Measurements from ENCODE around the gene GLMP. TPM values are rescaled to one million over a fixed set of nuclear protein-coding genes. Genes with fewer than 3 reads are reported as not detected.

GLMP gene
- total and polyA plus RNA-seq, 2 donors (not counting 3 experiments of a cell fraction or from before 2014, with no cell fraction given) = 84.3 to 109 TPM

- no TSS peak for BruUV-seq (replicated peaks)
- no peaks in the 10 kb centered on the region for H3K79me2 ChIP-seq (ENCODE audit: control insufficient read depth, insufficient read depth, low read length)
- DNase-seq (ENCODE audit: low read depth, low spot score) = no peak
- H3K4me1 ChIP-seq (ENCODE audit: control insufficient read depth, extremely low read depth, insufficient read depth, low read length) = no peaks in the 10 kb centered on the region
- ChIA-PET POLR2A (interaction anchor here (0.6 kb wide), 1 partner anchor 10 kb away, joined by 3 read pairs; no protein-coding TSS in a partner anchor), CTCF (interaction anchor here (0.8 to 2.2 kb wide), 3 partner anchors 8 to 20 kb away, joined by 3 to 5 read pairs (median 3); no protein-coding TSS in a partner anchor)
- no peak overlapping the region for H3K4me2 ChIP-seq (ENCODE audit: insufficient read depth, low read length)
- H2AFZ ChIP-seq (ENCODE audit: low read depth, low read length) = no peak overlapping the region
- no peaks in the 10 kb centered on the region for H3K9me3 ChIP-seq (replicated peaks; ENCODE audit: control insufficient read depth, insufficient read depth, low read length)
- TF ChIP-seq GATA2 (IDR thresholded peaks at IDR 0.05; ENCODE audit: insufficient read depth, insufficient read length, low read depth, low read length) (no peak), POLR2A (IDR thresholded peaks at IDR 0.05; ENCODE audit: low read depth, low read length) (no peak), POLR2AphosphoS5 (IDR thresholded peaks at IDR 0.05; ENCODE audit: insufficient read depth, low read depth, low read length) (no peak)
- H4K20me1 ChIP-seq (replicated peaks; ENCODE audit: control insufficient read depth, extremely low read depth, insufficient read depth, low read length) = no peaks in the 10 kb centered on the region
- no peak overlapping the region for H3K27ac ChIP-seq (ENCODE audit: insufficient read depth, low read depth, low read length)
- peaks cover 24 to 59% of the 10 kb centered on the region in 2 experiments for H3K36me3 ChIP-seq (ENCODE audit: control insufficient read depth in 2 of 2, extremely low read depth in 1 of 2, insufficient read depth in 2 of 2, low read length in 2 of 2)
- no peaks in the 10 kb centered on the region for H3K9me1 ChIP-seq (replicated peaks; ENCODE audit: control insufficient read depth, extremely low read depth, insufficient read depth, low read length)
- dilution Hi-C loops (cut with MboI; ENCODE audit: extremely low pct_ligation_motif_present, low sequenced_read_pairs) (no loop called here), intact Hi-C loops (cut with micrococcal nuclease) (no loop called here)
- no peak for FAIRE-seq
- H3K9ac ChIP-seq (replicated peaks; ENCODE audit: extremely low read depth, insufficient read depth, low read length) = no peak overlapping the region
- H3K27me3 ChIP-seq (ENCODE audit: control insufficient read depth in 2 of 2, insufficient read depth in 2 of 2, low read length in 2 of 2) = no peaks in the 10 kb centered on the region
- H3K4me3 ChIP-seq (replicated peaks in 1 of 3; ENCODE audit: insufficient read depth in 1 of 3, low read depth in 1 of 3, low read length in 3 of 3) = no peak overlapping the region
Observed at GRCh38 chr1:156268336-156268735, 27.1 kb downstream of the GLMP start.

- FAIRE-seq (no peak), DNase-seq (ENCODE audit: low read depth, low spot score) (no peak)
- H3K9me3 ChIP-seq (replicated peaks; ENCODE audit: control insufficient read depth, insufficient read depth, low read length) = no peaks in the 10 kb centered on the region
- H2AFZ ChIP-seq (ENCODE audit: low read depth, low read length) = no peak overlapping the region
- H4K20me1 ChIP-seq (replicated peaks; ENCODE audit: control insufficient read depth, extremely low read depth, insufficient read depth, low read length) = no peaks in the 10 kb centered on the region
- POLR2A ChIA-PET = no interaction called here
- CTCF ChIA-PET = no interaction called here
- no peaks in the 10 kb centered on the region for H3K27me3 ChIP-seq (ENCODE audit: control insufficient read depth in 2 of 2, insufficient read depth in 2 of 2, low read length in 2 of 2)
- no peak overlapping the region for H3K9ac ChIP-seq (replicated peaks; ENCODE audit: extremely low read depth, insufficient read depth, low read length)
- H3K9me1 ChIP-seq (replicated peaks; ENCODE audit: control insufficient read depth, extremely low read depth, insufficient read depth, low read length) = no peaks in the 10 kb centered on the region
- intact Hi-C loops (cut with micrococcal nuclease) = no loop called here
- H3K4me3 ChIP-seq (replicated peaks in 1 of 3; ENCODE audit: insufficient read depth in 1 of 3, low read depth in 1 of 3, low read length in 3 of 3) = no peak overlapping the region
- H3K4me1 ChIP-seq (ENCODE audit: control insufficient read depth, extremely low read depth, insufficient read depth, low read length) = no peaks in the 10 kb centered on the region
- dilution Hi-C loops (cut with MboI; ENCODE audit: extremely low pct_ligation_motif_present, low sequenced_read_pairs) = no loop called here
- H3K79me2 ChIP-seq (ENCODE audit: control insufficient read depth, insufficient read depth, low read length) = no peaks in the 10 kb centered on the region
- H3K36me3 ChIP-seq (ENCODE audit: control insufficient read depth in 2 of 2, extremely low read depth in 1 of 2, insufficient read depth in 2 of 2, low read length in 2 of 2) = peaks cover 17 to 64% of the 10 kb centered on the region in 2 experiments
- TSS peak; percentile 68 for BruUV-seq (replicated peaks)
- TF ChIP-seq FOS (IDR thresholded peaks at IDR 0.05; ENCODE audit: borderline replicate concordance, insufficient read depth, low read length) (no peak), POLR2A (IDR thresholded peaks at IDR 0.05; ENCODE audit: low read depth, low read length) (no peak), GATA2 (IDR thresholded peaks at IDR 0.05; ENCODE audit: insufficient read depth, insufficient read length, low read depth, low read length) (no peak), MYC (IDR thresholded peaks at IDR 0.05; ENCODE audit: low read depth, low read length) (no peak), CTCF (IDR thresholded peaks at IDR 0.05; ENCODE audit: extremely low read depth in 1 of 2, insufficient read depth in 1 of 2, low read depth in 1 of 2, low read length in 2 of 2) (no peak), JUN (IDR thresholded peaks at IDR 0.05; ENCODE audit: borderline replicate concordance, insufficient read depth, insufficient read length, low read depth) (no peak)
- no peak overlapping the region for H3K27ac ChIP-seq (ENCODE audit: insufficient read depth, low read depth, low read length)
- no peak overlapping the region for H3K4me2 ChIP-seq (ENCODE audit: insufficient read depth, low read length)
Observed at GRCh38 chr1:156266051-156266450, 29.4 kb downstream of the GLMP start.

Measured in endothelial cell of umbilical vein (primary cell).